TTC549 (cell line): Measurements from ENCODE around the gene EPG5.
"Not testable (repeated sequence)": the region's sequence is repeated elsewhere in the genome, so short reads cannot be mapped to it uniquely, and the experiment has no call there.

Experiments
- FAIRE-seq: peaks from 2 replicates; lab custom pipeline; 2012; peaks lifted over from hg19 to GRCh38; lab: Jason Lieb, UNC

EPG5 gene, protein sequence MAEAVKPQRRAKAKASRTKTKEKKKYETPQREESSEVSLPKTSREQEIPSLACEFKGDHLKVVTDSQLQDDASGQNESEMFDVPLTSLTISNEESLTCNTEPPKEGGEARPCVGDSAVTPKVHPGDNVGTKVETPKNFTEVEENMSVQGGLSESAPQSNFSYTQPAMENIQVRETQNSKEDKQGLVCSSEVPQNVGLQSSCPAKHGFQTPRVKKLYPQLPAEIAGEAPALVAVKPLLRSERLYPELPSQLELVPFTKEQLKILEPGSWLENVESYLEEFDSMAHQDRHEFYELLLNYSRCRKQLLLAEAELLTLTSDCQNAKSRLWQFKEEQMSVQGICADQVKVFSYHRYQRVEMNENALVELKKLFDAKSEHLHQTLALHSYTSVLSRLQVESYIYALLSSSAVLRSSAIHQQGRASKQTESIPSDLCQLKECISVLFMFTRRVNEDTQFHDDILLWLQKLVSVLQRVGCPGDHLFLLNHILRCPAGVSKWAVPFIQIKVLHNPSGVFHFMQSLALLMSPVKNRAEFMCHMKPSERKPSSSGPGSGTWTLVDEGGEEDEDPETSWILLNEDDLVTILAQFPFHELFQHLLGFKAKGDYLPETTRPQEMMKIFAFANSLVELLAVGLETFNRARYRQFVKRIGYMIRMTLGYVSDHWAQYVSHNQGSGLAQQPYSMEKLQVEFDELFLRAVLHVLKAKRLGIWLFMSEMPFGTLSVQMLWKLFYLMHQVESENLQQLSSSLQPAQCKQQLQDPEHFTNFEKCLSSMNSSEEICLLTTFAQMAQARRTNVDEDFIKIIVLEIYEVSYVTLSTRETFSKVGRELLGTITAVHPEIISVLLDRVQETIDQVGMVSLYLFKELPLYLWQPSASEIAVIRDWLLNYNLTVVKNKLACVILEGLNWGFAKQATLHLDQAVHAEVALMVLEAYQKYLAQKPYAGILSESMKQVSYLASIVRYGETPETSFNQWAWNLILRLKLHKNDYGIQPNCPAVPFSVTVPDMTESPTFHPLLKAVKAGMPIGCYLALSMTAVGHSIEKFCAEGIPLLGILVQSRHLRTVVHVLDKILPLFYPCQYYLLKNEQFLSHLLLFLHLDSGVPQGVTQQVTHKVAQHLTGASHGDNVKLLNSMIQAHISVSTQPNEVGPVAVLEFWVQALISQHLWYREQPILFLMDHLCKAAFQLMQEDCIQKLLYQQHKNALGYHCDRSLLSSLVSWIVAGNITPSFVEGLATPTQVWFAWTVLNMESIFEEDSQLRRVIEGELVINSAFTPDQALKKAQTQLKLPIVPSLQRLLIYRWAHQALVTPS (N-terminal part only)

DNA sequence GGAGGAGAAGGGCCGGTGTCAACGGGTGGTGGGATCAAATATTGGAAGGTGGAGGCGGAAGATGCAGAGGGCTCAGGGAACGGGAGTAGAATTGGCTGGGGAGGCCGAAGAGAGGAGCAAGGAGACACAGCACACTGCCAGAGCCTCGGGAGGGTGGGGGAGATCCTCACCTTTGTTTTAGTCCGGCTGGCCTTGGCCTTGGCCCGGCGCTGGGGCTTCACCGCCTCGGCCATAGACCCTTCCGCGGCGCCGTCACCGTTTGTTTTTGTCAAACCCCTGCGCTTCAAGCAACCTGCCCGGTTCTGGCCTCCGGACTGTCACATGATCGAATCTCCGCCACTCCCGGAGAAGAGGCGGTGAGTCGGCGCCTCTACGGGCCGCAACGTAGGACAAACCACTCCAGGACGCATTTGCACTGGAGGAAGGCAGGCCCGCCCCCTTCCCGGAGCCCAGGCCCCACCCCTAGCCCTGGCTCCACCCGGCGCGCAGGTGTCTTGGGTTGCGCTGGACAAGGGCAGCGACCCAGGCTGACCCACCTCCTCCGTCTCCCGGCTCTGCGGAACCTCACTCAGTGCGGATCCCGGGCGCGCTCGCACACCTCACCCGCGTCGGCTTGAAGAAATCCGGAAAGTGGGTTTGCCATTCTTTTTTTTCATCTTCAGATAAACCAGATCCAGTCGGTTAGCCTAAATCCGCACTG is at the start of gene EPG5:
TSS of gene EPG5 (minus strand) at position 323 of the 700 bp plus-strand sequence. CDS start at position 233, 90 bp downstream.
- peak; percentile 55 for FAIRE-seq

DNA sequence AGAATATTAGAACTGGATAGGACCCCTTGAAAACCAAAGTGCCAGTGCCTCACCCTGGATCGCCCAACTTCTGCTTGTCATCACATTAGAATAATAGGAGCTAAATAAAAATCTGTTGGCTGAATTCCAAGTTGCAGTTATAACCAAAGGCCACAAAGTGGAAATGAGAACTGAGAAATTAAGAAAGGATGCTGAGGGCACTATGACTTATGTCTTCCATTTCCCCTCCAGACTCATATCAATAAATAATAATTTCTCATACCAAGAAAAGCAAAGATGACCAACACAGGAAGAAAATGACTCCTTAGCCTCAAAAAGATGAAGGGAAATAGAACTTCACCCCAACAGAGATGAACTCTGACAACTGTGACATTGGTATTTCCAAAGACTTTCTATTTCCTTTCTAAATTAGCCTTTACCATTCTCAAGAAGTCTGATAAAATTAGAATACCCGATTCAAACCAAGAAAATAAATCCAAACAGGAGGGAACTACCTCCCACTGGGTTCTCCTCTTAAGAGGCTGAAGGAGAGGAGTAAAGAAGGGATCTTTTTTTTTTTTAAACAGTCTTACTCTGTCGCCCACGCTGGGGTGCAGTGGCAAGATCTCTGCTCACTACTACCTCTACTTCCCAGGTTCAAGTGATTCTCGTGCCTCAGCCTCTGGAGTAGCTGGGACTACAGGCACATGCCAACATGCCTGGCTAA is 46.5 kb upstream of the EPG5 start:
- no peak for FAIRE-seq

DNA sequence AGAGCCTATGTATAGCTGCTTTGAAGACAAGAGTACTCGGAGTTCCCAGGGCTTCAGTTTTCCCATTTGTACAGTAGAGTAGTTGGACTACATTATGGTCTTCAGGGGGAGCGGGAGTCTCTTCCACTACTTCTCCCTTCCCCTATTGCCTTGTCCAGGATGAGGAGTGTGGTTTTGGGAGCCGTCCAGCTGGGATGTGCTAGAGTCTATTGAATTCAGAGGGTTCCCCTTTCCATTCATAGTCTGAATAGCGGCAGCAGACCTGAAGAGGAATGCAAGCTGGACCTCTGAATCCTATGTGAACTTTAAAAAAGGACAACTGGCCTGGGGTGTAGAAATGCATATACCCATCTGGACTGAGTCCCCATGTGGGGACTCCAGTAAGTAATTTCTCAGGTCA is 43.5 kb upstream of the EPG5 start:
- no peak for FAIRE-seq

DNA sequence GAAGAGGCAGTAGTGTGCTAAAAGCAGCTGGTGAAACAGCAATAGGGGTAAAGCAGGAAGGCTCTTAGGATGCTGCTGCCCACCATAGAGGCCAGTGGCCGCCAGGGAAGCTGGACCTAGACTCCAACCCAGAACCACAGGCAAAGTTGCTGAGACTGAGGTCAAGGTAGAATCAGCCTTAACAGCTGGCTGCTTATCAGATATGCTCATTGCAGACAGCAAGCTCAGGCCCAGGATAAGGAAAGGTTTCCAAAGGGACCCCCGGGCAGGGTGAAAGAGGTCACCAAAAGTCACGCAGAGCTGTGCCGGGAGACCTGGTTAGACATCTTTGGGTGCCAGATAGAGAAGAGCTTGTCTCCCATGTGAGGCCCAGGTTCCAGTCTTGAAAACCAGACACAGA is 42.9 kb upstream of the EPG5 start:
- no peak for FAIRE-seq

DNA sequence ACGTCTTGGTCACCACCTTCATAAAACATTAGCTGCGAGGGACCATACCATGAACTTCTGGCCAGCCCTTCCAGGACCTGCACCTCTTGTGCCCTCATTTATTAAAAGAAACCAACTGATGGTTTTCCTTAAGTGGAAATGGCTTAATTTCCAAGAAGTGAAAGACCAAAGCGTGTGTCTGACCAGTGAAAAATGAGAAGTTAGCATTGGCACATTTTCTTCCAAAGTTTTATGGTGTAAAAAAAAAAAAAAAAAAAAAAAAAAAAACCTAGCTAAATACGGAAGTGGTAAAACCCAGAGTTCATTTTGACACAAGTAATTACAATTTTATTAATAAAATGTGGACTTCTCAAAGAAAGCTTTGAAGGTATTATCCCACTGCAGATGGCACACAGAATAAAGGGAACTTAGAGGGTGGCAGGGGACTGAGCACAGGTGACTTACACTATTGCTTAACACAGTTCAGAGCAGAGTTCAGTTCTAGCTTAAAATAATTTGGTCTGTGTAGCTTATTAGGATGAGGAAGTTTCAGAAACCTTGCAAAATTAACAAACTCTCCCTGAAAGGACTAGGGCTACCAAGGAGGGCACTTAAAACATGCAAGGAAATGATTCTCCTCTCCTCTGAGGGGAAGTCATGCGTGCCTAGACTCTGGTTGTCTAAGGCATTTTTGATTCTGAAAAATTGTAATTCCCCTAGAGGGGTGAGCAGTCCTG is 42.2 kb upstream of the EPG5 start:
- no peak for FAIRE-seq

DNA sequence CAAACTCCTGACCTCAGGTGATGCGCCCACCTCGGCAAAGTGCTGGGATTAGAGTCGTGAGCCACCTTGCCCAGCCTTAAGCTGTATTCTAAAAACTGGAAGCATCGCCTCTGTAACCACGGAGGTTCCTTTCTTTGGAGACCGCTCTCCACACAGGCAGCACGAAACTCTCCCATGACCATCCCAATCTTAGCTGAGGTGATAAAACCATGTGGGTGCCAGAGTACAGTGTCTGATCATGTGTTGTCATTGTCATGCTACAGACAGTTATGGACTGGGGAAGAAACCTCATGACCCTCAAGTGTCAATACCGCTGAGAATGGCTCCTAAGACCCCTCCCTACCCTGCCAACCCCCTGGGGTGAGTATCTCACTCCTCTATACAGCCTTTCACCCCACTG is 41.4 kb upstream of the EPG5 start:
- FAIRE-seq = no peak

DNA sequence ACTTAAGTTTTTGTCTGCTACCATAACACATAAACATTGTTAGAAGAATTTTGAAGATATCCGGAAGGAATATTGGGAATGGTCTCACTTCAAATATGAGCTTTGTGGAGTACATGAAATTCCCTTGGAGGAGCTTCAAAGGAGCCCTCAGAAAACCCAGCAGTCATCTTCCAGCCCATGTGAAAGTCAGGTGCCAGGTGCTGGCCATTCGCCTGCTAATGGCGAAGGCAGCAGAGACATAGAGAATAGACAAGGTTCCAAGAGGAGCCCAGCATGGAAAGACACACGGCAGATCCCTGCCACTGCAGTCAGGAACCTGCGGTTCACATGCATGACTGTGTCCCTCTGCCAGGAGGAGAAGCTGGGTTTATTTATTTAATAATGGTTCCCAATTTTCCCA is 40.0 kb upstream of the EPG5 start:
- no peak for FAIRE-seq

DNA sequence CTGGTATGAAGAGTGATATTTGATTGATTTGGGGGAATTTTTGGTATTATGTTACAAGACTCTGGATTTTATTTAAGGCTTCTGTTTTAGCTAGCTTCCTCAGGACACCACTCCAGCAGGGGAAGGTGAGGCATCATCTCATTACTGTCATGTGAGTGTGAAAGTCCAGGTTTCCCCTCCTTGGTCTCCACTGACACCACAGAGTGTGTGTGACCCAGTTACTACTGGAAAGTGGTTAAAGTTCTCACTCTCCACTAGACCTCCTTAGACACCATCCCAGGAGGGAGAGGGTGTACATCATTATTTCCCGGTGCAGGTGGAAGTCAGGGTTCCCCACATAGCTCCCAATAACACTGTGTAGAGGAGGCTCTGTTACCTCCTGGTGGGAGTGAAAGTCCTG is 35.8 kb upstream of the EPG5 start:
- no peak for FAIRE-seq

DNA sequence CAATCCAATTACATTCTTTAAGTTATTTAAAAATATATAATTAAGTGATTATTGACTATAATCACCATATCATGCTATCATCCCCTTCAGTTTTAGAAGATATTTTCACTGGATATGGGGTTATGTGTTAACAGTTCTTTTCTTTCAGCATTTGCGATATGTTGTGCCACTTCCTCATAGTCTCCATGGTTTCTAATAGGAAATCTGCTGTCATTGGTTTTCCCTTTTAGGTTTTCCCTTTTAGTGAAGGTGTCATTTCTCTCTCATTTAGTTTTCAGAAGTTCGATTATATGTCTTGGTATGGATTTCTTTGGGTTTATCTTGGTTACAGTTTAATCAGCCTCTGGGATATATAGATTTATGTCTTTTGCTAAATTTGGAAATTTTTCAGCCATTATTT is 34.8 kb upstream of the EPG5 start:
- no peak for FAIRE-seq

DNA sequence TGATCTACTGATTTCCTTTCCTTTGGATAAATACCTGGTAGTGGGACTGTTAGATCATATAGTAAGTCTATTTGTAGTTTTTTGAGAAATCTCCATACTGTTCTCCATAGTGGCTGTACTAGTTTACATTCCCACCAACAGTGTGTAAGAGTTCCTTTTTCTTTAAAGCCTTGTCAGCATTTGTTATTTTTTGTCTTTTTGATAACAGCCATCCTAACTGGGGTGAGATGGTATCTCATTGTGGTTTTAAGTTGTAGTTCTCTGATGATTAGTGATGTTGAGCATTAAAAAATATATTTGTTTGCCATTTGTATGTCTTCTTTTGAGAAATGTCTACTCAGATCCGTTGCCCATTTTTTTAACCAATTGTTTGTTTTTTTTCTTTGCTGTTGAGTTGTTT is 33.9 kb upstream of the EPG5 start:
- FAIRE-seq = no peak

DNA sequence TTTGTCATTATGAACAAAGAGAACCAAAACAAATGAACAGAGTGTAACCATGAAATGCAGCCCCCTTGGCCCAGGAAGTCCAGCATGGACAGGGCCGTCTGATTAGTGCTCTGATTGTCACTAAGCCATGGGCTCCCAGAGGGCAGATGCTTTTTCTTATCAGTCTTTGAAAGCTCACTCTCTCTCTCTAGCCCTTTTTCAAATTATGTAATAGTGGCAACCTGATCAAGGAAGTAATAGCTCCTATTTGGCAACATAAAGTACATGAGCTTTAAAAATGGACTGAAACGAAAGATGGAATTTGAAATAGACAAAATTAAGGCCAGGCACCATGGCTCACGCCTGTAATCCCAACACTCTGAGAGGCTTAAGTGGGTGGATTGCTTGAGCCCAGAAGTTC is 32.4 kb upstream of the EPG5 start:
- no peak for FAIRE-seq

DNA sequence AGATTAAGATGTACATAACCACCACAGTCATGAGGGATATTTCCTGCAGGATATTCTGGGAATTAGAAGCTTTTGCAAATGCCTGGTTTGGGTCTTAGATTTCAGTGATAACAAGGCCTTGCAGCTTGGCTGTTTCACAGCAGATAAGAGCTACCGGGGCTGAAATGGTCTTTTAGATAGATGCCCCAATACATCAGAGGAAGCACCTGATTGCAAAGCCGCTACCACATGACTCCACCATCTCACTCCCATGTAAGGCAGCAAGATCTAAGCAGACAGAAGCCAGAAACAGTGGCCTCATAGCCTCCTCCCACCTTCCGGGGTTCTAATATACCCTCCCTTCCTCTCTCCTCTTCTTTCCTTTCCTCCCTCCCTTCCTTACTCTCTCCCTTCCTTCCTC is 31.1 kb upstream of the EPG5 start:
- FAIRE-seq = no peak

DNA sequence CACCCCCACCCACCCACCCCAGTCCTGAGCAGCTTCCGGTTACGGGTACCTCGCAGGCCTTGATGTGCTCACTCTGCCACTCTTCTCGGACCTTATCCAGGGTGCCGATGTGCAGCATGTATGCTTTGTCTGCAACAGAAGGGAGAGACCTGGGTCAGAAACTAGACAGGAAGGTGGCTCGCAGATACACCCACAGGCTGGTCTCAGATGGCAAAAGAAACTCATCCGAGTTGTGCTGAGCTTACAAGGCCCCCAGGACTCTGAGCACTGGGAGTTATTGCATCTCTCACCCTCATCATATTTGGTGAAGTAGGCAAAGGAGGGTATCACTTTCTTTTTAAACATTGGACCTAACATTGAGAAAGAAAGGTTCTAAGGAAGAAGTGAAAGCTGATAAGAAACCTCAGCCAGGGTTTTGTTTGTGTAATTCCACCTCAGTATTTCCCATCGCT is 30.6 kb upstream of the EPG5 start:
- FAIRE-seq = no peak

DNA sequence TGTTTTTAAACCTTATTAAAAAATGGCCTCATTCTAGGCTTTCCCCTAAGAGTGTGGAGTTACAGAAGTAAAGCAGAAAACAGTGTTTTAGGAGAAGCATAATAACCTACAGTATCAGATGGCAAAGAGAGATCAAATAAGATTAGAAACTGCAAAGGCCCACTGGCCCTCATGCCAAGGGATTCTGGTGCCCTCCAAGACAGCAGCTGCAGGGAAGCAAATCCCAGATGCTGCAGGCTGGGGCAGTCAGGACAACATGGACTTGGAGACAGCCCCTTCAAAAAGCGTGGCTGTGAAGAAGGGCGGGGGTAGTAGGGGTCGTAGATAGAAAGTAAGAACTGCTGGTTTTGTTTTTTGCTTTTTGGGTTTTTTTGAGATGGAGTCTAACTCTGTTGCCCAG is 28.3 kb upstream of the EPG5 start:
- FAIRE-seq = no peak

DNA sequence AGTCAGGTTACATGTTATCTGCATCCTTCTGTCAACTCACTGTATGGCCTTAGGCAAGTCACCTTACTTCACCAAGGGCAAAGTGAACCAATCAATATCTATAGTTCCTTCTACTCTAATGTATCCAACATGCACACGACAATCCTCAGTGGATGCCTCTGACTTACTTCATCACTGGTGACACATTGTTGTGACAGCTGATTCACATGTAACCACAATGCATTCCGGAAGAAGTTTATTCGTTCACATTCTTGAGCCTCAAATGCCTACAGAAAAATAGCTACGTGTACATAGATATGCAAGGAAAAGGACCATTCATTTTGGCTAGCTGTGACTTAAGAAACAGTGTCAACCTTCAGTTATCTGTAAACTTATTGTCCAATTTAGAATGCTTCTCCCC is 26.3 kb upstream of the EPG5 start:
- no peak for FAIRE-seq

DNA sequence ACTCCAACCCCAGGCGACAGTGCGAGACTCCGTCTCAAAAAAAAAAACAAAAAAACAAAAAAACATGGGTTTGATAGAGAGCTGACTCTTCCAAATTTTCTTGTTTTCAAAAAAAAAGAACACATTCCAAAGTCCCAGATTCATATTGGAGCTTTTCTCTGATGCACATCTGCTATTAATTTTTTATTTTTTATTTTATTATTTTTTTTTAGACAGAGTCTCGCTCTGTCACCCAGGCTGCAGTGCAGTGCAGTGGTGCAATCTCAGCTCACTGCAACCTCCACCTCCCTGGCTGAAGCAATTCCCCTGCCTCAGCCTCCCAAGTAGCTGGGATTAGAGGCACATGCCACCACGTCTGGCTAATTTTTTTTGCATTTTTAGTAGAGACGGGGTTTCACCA is 25.4 kb upstream of the EPG5 start:
- FAIRE-seq = not testable (repeated sequence)

DNA sequence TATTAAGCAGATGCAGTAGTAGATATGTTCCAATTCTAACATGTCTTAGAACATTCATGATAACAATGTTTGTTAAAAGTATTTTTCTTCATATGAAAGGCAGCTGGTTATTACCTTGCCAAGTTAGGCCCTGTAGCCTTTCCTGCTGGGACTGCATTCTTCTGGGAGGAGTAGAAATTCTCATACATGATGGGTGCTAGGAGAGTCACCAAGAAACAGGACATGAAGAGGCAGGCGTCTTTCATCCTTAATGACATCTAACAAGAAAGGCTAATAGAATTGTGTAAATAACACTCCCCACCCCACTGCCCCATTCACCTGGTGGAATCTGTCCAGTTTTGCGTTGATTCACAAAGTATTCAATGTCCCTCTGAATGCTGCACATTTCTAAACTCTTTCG is 24.7 kb upstream of the EPG5 start:
- no peak for FAIRE-seq

DNA sequence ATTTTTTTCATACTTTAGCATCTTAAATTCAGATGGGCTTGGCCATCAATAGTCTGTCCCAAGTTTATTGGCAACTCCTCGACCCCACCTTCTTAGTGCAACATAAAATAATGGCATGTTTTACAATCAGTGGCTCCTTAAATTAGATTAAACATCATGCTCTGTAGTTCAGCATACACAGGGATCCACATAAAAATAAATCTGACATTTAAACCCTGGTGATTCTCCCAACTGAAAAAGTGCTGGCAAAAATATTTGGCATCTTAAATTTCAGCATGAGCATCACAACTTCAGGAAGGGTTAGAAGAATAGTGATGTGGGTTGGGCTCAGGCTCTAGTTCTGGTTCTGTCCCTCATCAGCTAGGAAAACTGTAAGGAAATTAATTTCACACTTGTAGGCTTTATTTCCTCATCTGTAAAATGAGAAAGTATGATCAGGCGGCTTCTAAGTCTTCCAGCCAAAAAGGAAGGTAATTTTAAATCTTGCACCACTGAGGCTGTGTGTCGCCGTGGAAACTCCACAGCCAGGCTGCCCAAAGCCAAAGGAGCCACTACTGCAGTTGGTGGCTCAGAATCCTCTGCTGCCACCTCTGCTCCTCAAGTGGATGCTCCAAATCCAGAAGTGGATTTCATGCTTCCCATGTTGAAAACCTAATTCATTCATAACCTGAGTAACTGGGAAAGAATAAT is 17.6 kb upstream of the EPG5 start:
- no peak for FAIRE-seq

DNA sequence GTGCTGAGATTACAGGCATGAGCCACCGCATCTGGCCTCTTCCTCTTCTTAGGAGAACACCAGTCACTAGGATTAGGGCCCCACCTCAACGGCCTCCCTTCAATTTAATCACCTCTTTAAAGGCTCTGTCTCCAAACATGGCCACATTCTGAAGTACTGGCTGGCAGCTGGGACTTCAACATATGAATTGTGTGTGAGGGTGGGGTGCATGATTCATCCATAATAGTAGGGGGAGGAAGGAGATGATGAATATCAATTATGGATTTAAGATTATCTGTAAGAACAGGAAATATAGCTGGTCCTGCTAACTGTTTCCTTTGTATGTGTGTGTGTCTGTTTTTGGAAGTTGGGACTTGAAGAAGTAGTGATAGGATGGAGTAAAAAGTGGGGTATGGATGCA is 14.7 kb upstream of the EPG5 start:
- no peak for FAIRE-seq

DNA sequence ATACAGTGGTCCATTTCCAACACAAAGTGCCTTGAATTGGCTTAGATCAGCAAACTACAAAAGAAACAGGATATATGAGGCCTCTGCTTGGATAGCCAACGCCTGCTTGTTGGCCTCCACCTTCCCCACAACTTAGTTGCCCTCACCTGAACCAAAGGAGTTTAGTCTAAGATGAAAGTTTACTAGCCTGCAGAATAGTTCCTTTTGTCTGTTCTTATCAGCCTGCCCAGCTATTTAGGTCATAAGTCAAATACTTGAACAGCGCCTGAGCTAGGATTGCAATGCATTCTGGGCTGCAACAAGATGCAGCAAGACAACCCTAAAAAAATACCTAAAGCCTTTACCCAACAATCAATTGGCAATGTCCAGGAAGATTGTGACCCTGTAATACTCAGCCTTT is 13.1 kb upstream of the EPG5 start:
- FAIRE-seq = no peak
